VCaP (cell line): Measurements from ENCODE around the gene AGO3.
"Not testable (repeated sequence)": the region's sequence is repeated elsewhere in the genome, so short reads cannot be mapped to it uniquely, and the experiment has no call there.

Experiments used
- H3K27ac ChIP-seq: fragments of 450-650 bp; 2 replicates; pipeline ENCODE4 v1.5.1; 2017
- TF ChIP-seq, protein P1 (sequence below): fragments of 450-650 bp; conservative IDR thresholded peaks from 2 replicates; pipeline ENCODE4 v1.5.1; 2017; ENCODE audit warnings: mild to moderate bottlenecking, moderate library complexity

The AGO3 gene

DNA sequence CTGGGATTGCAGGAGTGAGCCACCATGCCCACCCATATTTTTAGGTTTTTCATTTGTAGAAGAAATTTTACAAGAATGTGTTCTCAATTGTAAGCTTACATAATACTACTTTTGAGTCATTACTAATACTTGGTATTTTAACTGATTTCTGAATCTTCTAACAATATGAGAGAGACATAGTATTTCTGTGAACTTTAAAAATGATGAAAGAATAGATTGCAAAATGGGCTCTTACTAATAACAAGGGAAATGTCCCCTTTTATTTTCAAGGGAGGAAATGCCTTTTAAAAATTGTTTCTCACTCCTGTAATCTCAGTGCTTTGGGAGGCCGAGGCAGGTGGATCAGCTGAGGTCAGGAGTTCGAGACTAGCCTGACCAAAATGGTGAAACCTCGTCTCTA is 5.9 kb downstream of the AGO3 start:
- TF ChIP-seq, protein P1, sequence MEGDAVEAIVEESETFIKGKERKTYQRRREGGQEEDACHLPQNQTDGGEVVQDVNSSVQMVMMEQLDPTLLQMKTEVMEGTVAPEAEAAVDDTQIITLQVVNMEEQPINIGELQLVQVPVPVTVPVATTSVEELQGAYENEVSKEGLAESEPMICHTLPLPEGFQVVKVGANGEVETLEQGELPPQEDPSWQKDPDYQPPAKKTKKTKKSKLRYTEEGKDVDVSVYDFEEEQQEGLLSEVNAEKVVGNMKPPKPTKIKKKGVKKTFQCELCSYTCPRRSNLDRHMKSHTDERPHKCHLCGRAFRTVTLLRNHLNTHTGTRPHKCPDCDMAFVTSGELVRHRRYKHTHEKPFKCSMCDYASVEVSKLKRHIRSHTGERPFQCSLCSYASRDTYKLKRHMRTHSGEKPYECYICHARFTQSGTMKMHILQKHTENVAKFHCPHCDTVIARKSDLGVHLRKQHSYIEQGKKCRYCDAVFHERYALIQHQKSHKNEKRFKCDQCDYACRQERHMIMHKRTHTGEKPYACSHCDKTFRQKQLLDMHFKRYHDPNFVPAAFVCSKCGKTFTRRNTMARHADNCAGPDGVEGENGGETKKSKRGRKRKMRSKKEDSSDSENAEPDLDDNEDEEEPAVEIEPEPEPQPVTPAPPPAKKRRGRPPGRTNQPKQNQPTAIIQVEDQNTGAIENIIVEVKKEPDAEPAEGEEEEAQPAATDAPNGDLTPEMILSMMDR: no peak
- H3K27ac ChIP-seq: no peak overlapping the region

DNA sequence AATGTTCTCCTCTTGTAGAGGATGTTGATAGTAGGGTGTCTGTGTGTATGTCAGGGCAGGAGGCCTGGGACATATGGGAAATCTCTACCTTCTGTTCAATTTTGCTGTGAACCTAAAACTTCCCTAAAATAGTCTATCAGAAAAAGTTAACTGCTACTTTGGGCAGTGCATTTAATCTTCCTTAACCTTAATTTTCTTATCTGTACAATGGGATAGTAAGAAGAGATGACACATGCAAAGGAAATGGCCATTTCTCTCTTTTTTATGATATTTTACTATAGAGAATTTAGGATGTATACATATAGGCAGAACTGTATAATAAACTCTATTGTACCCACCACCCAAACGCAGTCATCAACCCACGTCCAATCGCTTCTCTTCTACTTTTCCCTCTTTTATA is 8.6 kb downstream of the AGO3 start:
- H3K27ac ChIP-seq: no peak overlapping the region
- TF ChIP-seq, protein P1: no peak

DNA sequence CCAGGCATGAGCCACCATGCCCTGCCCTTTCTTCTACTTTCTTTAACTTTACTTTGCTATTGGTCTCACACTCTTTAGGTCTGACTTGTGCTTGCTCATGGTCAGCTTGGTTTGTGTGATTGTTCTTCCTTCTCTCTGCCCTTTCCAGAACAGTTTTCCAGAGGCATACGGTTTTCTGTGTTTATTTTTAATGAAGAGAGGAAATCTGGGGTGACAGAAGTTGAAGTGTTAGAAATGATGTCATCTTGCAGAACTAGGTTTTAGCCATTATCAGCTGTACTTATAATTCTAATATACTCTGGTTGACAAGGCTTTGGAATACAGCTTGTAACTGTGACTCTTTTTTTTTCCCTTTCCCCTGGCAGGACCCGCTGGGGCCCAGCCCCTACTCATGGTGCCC is 14.4 kb downstream of the AGO3 start:
- TF ChIP-seq, protein P1: no peak
- no peak overlapping the region for H3K27ac ChIP-seq

DNA sequence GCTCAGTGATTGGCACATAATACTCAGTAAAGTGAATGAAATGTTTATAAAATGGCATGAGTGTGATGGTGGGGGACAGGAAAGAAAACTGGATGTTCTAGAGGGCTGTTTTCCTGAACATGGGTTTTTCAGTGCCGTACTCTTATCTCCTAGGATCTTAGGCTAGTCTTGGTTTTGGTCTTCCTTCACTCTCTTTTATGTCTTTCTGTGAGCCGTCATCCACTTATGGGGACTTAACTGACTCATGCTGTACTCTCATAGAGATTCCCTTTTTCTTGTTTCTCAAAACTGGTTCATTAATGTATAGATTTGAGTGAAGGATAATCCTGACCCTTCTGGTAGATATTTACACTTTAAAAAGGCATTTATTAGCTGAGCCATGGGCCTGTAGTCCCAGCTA is 16.6 kb downstream of the AGO3 start:
- TF ChIP-seq, protein P1: no peak
- no peak overlapping the region for H3K27ac ChIP-seq

DNA sequence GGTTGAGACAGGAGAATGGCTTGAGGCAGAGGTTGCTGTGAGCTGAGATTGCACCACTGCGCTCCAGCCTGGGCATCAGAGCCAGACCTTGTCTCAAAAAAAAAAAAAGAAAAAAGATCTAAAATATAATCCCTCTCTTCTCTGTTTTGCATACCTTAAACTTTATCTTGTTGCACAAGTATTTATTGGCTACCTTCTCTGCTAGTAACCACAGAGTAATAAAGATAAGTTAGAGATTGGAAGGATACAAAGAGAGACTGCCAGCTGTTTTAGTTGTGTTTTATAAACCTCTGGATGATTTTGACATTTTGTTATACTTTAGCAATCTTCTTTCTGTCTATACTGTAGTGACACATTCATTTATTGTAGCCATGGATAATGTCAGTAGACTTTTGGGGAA is 27.7 kb downstream of the AGO3 start:
- H3K27ac ChIP-seq: peak overlapping the region; percentile 20; the same call in 1 of the 2 replicates
- TF ChIP-seq, protein P1: no peak

DNA sequence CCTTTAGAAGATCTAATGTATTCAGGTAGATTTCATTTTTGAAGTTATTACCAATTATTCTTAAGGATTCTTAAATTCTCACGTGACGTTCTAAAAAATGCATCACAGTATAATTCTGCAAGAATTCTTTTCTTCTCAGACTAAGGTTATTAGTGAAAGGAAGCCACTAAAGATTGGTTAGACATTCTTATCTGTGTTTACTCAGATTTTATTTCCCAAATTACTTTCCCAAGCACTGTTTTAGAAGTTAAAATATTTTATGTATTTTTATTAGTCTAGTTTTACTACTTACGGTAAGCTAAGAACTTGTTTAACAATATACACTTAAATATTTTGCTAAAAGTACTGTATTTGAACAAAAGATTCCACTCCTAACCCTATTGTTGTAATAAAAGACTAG is 28.4 kb downstream of the AGO3 start:
- TF ChIP-seq, protein P1: no peak
- H3K27ac ChIP-seq: 0 out of 2 replicates have a peak overlapping the region, but pooled peaks have one; percentile 20

DNA sequence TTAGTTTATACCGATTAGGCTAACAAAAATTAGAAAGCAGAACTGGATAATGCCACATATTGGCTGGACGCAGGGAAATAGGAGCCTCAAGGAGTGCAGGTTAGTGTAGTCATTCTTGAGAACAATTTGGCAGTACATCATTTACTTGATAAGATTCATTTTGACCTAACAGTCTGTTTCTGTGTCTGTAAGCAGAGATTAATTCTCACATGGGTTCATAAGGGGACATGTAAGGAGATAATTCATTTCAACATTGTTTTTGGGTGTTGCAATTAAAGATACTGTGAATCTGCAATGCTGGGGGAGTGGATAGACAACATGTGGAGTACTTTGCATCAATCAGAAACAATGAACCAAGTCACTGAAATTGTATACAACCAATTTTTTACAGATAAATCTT is 32.0 kb downstream of the AGO3 start:
- TF ChIP-seq, protein P1: no peak
- no peak overlapping the region for H3K27ac ChIP-seq

DNA sequence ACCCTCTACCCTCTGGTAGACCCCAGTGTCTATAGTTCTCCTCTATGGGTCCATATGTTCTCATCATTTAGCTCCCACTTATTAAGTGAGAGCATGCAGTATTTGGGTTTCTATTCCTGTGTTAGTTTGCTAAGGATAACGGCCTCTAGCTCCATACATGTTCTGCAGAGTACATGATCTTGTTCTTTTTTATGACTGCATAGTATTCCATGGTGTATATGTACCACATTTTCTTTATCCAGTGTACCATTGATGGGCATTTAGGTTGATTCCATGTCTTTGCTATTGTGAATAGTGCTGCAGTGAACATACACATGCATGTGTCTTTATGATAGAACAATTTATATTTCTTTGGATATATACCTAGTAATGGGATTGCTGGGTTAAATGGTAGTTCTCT is 33.4 kb downstream of the AGO3 start:
- H3K27ac ChIP-seq: not testable (repeated sequence)
